H54 (cell line): ENCODE results near the gene LMOD1.
"Not testable (repeated sequence)": the region's sequence is repeated elsewhere in the genome, so short reads cannot be mapped to it uniquely, and the experiment has no call there.

ENCODE experiments used
- DNase-seq: peaks from one replicate; pipeline ENCODE4 v3.0.0; 2011; ENCODE audit warnings: low spot score, mixed read lengths; ENCODE audit not compliant: insufficient read length
- FAIRE-seq: peaks from 3 replicates; lab custom pipeline; 2011; peaks lifted over from hg19 to GRCh38; lab: Jason Lieb, UNC
- POLR2A ChIP-seq: IDR thresholded peaks from 2 replicates; pipeline ENCODE4 v1.6.1; 2011; ENCODE audit warnings: low read depth, mild to moderate bottlenecking, low read length

LMOD1 gene

DNA sequence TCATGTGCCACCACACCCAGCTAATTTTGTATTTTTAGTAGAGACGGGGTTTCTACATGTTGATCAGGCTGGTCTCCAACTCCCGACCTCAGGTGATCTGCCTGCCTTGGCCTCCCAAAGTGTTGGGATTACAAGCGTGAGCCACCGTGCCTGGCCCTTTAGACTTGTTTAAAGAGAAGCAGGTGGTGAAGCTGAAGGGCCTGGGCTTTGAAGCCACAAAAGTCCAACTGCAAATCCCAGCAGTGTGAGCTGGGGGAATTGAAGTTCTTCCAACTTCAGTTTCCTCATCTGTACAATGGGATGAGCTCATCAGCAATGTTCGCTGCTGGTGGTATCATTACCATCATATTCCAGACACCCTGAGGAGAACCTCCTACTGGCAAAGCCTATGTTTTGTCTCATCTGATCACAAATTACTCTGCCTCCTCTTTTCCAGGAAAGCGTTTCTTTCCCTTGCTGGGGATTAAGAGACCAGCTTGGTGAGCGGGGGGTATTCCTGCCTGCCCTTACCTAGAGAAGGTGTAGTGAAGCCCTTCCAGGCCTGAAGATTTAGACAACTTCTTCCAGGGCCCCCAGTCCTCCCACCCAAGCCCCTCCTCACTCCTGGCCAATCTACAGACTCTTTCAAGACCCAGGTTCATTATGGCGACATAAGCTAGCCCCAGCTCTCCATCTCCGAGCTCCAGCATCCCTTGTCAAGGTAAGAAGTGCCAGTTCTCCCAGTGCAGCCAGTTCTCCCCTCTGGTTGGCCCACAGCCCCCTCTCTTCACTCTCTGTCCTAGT, 60.1 kb downstream of the LMOD1 start:
- no peak for TF ChIP-seq POLR2A
- DNase-seq, result no peak

DNA sequence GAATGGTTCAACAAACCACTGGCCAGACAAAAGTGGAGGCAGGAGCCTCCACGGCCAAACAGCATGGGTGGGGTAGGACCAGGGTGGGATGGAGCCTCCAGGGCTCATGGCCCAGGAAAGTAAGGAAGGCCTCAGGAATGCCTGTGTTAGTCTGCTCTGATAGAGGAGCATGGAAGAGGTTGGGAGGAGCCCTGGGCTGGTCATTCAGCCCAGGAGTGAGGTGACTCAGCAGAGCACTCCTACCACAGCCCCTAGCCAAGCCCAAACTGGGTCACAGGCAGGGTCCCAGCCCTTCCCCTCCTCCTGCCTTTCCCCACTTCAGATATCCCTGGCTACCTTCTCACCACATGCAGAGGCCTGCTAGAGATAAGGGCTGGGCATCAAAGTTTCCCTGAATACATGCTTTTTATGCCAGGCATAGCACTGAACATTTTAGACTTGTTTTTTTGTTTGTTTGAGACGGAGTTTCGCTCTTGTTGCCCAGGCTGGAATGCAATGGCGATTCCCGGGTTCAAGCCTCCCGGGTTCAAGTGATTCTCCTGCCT, 60.7 kb downstream of the LMOD1 start:
- TF ChIP-seq POLR2A, result no peak
- DNase-seq, result peak; percentile 87
- no peak for FAIRE-seq

More for the DNA sequence above, 60.1 kb downstream of the LMOD1 start:
- no peak for FAIRE-seq

DNA sequence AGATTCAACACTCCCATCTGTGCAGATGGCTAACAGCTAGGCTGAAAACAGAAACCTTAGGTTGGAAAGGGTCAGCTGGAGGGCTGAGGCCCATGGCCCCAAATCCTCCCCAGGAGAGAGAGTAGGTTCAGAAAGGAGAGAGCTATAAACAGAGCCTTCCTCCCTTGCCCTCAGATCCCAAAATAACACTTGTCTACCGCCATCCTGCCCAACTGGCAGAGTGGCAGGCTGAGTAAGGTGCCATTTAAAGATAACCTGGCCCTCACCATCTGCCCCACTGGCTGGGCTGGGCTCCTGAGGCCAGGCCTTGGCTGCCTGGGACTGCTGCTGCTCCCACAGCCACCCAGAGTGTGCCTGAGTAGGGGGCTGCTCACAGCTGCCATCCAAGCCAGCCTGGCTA, 61.9 kb downstream of the LMOD1 start:
- TF ChIP-seq POLR2A, result no peak
- FAIRE-seq, result no peak
- no peak for DNase-seq

DNA sequence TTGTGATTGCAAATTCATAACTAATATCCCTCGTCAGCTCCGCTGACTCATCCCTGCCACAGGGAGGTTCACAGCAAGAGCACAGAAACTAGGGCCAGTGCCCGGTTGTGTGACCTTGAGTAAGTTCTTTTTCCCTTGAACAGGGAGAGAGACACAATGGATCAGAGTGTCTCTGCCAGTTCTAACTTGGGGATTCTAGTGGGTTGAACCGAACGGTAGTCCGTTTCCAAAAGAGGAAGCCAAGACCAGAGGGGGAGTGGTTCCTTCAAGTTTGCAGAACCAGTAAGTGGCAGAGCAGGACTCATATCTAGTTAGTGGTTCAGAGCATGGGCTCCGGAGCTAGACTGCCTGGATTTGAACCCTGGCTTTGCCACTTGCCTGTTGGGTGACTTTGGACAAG, 62.6 kb downstream of the LMOD1 start:
- no peak for TF ChIP-seq POLR2A
- DNase-seq, result peak; percentile 70
- no peak for FAIRE-seq

DNA sequence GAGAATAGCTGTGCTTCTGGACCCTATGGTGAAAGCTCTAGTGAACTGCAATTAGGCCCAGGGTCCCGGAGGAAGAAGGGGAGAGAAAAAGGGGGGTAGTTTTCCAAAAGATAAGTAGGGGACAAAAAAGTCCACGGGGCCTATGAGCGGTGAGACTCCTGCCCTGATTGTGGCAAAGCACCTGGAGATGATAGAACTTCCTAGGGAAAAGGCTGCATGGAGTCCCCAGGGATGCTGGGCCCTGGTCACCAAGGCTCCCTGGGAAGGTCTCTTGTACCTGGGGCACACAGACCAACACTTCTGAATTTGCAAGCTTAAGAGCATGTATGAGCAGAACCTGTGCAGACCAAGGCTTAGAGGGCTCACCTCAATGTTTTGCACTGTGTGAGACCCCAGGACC, 63.1 kb downstream of the LMOD1 start:
- no peak for DNase-seq
- no peak for TF ChIP-seq POLR2A
- FAIRE-seq, result no peak

DNA sequence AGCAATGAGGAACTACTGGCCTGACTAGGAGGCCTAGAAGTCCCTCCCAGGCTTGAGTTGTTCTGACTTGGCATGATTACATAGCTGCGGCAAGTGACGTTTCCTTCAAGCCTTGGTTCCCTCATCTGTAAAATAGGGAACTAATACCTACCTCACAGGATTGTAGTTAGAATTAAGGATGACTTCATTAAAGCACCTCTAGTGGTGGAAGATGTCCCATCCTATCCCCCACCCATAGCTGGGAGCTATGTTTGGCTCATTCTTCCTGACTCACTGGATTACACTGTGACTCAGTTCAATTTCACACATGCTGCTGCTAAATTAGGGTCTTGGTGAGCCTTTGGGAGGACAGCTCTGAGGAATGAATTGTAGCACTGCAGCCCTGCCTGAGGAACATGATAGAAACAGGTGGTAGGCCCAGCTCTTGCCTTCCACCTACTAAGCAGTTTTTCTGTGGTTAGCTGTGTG, 63.6 kb downstream of the LMOD1 start:
- DNase-seq (peak; percentile 50), FAIRE-seq (peak; percentile 27)
- TF ChIP-seq POLR2A, result no peak

DNA sequence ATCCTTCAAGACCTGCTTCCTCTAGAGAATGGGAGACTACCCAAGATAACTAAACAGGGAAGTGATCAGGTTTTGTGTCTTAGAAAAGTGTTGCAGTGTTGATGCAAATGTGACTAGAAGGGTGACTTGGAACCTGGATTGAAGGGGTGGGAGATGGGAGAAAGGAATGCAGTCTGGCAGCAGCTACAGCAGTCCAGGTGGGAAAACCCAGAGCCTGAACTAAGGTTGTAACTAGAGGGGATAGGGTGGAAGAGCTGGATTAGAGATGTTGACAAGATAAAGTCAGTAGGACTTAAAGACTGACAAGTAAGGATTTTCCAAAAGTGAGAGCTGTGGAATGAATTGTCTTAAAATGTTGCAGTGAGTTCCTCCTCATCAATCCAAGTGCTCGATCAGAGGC, 64.7 kb downstream of the LMOD1 start:
- DNase-seq (no peak), FAIRE-seq (no peak)
- TF ChIP-seq POLR2A, result no peak

DNA sequence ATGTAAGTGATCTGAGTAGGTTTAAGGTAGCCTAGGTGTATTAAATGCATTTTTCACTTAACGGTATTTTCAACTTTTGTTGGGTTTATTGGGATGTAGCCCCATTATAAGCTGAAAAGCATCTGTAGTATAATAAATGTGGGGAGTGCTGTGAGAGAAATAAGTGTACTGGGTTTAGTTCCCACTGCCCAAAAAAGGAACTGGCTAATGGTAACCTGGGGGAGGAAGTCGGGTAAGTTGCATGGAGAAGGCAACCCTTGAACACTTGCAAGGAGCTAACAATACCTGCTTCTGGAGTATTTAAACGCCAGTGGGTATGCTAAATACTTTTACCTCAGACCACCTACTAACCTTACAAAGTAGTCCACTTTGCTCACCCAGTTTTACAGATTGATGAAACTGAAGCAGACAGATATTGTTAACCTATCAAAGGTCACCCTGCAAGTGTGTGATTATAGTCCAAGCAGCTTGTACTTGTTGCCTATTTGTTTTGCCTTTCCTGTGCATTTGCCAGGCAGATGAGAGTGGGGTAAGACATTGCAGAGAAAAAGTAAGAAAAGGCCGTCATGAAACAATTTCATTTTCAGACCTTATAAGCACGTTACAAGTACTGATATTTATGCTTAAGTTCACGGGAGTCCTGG, 65.3 kb downstream of the LMOD1 start:
- no peak for TF ChIP-seq POLR2A
- FAIRE-seq (no peak), DNase-seq (no peak)

DNA sequence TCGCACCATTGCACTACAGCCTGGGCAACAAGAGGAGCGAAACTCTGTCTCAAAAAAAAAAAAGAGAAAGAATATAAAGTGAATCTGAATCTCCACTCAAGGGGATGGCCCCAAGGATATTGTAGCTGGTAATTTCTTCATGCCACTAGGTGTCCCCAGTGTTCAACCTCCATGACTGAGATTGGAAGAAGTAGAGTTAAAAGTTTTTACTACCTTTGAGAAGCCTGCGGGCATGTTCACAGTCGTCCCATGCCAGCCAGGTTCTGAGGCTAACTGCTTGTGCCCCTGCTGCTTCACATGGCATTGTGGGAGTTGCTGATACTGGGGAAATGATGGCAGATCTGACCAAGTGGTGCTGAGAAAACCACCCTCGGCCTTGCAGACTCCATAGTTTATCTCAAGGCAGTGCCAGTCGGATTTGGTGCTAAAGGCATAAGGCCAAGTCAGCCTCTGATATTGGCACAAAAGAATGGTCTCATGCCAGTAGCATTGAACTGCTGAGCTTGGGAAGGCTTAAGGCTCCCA, 68.4 kb downstream of the LMOD1 start:
- no peak for TF ChIP-seq POLR2A
- no peak for DNase-seq
- FAIRE-seq, result no peak

DNA sequence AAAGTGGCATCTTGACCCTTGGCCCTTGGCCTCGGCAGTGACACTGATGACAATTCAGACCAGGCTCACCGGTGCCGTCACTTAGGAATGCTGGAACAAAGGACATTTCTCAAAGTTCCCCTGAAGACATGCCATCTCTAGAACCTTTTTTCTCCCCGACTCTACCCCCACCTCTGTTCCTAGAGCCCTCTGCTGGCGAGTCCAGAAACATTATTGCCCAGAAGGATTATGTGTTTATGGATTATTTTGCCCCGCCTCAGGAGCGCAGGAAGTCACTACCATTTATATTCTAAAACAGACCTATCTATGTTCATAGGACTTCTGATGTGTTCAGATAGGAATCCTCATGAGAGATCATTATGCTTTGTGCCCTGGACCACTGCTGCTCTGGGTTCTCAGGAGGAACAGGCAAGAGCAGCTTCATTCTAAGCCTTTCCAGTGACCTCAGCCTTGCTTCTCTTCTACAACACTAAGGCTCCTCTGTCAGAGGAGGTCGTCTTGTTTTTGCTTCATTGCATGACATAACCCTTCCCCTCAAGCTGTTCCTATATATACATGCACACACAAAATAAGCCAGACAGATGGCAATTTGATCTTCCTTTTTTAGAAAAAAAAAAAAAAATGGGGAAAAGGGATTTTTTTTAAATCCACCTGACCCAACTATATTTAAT, 70.1 kb downstream of the LMOD1 start:
- no peak for FAIRE-seq
- TF ChIP-seq POLR2A, result no peak
- DNase-seq, result no peak

DNA sequence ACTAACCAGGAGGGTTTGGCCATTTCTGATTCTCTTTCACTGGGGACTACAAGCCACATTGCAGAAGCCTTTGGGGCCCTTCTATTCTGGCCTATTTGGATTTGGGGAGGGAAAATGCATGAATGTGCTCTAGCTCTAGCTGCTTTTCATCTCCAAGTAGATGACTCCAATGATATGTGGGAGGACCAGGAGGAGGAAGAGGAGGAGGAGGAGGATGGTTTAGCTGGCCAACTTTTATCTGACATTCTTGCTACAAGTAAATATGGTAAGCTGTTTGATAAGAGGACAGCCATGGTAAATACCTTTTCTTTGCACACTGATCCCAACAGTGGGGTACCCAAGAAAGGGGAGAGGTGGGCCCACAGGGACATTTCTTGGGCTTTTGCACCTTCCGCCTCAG, 71.7 kb downstream of the LMOD1 start:
- FAIRE-seq, result no peak
- TF ChIP-seq POLR2A, result no peak
- no peak for DNase-seq

DNA sequence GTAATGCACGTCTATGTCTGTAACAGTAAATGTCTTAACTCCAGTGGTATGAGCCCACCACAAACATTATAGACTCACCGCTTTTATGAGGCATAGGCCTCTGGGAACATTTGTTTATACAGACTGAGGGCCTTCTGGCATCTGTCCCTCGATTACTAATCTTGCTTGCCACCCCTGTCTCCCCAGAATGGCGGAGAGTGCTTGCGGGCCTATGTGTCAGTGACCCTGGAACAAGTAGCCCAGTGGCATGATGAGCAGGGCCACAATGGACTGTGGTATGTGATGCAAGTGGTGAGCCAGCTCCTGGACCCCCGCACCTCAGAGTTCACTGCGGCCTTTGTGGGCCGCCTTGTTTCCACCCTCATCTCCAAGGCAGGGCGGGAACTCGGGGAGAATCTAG, 76.0 kb downstream of the LMOD1 start:
- no peak for TF ChIP-seq POLR2A
- FAIRE-seq (no peak), DNase-seq (no peak)

DNA sequence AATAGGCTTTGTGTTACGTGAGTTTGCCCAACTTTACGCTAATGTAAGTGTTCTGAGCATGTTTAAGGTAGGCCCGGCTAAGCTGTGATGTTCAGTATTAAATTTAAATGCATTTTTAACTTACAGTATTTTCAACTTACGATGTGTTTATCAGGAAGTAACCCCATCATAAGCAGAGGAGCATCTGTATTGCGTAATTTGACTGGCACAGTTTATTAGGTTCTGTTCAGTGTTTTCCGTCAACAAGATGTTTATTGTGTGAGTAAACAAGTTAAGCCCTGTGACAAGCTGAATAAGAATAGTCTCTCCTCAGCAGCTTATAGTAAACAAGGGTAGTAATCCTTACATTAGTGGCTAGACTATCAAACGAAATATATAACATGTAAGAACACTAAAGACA, 84.9 kb downstream of the LMOD1 start:
- TF ChIP-seq POLR2A, result no peak
- FAIRE-seq, result no peak
- no peak for DNase-seq

DNA sequence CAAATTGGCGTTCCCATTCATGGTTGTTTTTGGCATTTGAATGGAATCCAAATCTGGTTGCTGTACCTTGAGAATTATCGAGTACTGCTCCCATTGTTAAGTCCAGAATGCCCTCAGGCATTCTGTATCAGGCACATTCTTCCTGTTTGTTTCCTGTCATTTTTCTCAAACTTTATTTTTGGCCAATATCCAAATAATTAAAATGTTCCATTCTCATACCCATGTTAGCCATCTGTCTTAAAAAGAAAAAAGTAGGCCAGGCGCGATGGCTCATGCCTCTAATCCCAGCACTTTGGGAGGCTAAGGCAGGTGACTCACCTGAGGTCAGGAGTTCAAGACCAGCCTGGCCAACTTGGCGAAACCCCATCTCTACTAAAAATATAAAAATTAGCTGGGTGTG, 86.9 kb downstream of the LMOD1 start:
- TF ChIP-seq POLR2A, result no peak
- DNase-seq, result no peak
- FAIRE-seq, result no peak

DNA sequence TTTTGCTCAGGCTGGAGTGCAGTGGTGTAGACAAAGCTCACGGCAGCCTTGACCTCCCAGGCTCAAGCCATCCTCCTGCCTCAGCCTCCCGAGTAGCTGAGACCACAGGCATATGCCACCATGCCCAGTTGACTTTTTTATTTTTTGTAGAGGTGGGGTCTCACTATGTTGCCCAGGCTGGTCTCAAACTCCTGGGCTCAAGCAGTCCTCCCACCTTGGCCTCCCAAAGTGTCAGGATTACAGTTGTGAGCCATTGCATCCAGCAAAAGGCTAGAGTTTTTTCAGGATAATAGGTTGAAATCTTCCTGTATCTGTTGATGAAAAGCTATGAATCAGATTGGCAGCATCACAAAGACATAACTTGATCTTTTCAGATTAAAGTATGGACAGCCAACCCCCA, 89.6 kb downstream of the LMOD1 start:
- DNase-seq, result not testable (repeated sequence)

More for the DNA sequence above, 89.6 kb downstream of the LMOD1 start:
- FAIRE-seq, result not testable (repeated sequence)
